Fibroblast of skin of abdomen (primary cell): Measurements from ENCODE around the gene DYNC2I2.
"Not testable (repeated sequence)": the region's sequence is repeated elsewhere in the genome, so short reads cannot be mapped to it uniquely, and the experiment has no call there.

Source experiments
- DNase-seq: peaks from one replicate; pipeline ENCODE4 v3.0.0-alpha.2; 2013

Gene DYNC2I2

DNA sequence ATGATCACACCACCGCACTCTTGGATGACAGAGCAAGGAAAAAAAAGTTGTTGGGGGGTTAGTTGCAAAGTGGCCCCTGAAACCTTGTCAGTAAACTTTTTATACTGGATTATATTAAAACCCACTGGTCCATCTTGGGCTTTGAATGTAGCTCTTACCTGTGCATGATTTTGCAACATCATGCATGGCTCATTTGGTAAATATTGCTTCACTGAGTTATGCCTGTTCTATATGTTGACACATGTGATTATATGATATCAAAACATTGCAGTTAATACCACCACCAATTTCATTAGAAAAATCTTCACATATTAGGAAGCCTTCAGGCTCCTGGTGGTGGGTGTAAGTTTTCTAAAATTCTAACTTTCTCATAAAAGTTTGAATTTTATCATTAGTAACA, 41.9 kb downstream of the DYNC2I2 start:
- DNase-seq, result no peak

DNA sequence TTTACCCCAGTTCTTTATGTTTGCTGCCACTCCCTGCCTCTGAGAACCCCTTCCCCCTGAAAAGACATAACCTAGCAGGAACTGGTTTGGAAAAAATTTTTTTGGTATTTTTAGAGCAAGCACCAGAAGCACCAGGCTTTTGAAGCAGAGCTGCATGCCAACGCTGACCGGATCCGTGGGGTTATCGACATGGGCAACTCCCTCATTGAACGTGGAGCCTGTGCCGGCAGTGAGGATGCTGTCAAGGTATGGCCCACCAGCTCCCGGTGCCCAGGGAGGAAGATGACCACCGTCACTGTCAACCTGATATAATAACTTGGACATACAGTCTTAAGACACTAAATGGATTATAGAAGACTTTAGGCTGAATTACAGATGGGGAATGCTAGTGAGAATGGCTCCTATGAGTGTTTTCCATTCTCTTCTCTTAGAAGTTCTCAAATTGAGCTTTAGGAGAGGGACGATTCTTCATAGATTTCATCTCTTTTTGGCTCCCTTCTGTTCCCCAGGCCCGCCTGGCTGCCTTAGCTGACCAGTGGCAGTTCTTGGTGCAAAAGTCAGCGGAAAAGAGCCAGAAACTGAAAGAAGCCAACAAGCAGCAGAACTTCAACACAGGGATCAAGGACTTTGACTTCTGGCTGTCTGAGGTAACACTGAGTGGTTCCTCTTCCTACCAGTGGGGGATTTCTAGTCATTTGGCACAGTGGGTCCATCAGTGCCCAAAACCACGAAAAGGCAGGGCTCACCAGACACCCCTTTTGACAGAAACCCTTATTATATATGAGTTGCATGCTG, 44.9 kb downstream of the DYNC2I2 start:
- DNase-seq, result no peak

DNA sequence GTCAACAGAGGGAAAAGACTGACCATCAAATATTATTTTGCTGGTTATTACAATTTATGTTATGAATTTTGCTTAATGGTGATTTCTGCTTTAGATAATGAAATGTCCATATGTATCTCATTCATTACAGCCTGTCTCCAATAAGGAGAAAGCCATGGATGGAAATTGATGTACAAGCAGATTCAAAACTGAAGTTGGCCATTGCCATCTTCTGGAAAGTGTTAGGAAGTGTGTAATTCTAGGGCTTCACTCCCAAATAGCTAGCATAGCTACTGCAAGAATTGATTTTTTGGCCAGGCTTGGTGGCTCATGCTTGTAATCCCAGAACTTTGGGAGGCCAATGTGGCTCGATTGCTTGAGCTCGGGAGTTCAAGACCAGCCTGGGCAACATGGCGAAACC, 45.8 kb downstream of the DYNC2I2 start:
- no peak for DNase-seq

DNA sequence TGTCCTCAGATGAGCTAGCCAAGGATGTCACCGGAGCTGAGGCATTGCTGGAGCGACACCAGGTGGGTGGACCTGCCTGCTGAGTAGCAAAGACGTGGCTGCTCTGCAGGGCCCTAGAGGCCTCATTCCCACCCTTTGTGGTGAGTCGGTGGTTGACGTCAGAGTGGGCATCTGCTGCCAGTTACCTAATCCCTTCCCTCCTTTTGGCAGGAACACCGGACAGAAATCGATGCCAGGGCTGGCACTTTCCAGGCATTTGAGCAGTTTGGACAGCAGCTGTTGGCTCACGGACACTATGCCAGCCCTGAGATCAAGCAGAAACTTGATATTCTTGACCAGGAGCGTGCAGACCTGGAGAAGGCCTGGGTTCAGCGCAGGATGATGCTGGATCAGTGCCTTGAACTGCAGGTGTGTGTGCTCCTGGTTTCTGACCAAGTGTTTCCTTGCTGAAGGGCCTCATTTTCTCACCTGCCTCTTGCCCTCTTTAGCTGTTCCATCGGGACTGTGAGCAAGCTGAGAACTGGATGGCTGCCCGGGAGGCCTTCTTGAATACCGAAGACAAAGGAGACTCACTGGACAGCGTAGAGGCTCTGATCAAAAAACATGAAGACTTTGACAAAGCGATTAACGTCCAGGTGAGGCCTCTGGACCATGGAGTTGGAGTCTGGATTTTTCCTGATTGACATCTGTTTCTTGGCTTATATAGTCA, 48.9 kb downstream of the DYNC2I2 start:
- no peak for DNase-seq

DNA sequence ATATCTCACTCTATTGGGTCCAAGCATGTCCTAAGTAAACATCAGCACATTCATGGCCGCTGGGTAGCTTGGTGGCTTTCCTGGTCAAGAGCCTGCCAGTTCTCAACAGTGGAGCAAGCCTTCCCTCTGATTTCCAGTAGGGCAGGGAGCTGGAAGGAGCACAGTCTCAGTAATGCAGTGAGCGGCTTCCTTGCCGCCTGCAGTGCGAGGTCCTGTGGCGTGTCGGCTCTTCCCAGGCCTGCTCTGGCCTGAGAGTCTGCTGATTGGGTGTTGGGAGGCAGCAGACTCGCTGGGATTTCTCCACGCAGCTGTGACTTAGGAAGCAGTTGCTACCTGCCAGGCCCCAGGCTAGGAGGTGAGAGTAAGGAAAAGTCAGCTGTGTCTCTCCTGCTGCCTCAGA, 53.0 kb downstream of the DYNC2I2 start:
- no peak for DNase-seq

DNA sequence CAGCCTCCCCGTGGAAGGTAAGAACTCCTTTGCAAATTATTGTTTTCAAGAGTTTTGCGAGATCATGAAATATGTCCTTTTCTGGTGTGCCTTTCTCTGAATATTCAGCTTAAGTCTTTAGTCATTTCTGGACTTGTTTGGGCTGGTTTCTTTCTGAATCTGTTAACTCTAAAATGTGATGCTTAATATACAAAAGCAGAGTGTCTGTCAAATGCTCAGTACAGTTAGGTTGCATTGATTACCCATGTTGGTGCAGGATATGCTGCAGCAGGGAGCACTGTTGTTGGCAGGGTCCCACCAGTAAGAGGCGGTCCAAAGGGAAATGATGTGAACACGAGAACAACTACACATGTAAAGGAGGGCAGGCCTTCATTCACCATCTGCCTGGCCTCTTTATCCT, 56.5 kb downstream of the DYNC2I2 start:
- DNase-seq, result no peak

DNA sequence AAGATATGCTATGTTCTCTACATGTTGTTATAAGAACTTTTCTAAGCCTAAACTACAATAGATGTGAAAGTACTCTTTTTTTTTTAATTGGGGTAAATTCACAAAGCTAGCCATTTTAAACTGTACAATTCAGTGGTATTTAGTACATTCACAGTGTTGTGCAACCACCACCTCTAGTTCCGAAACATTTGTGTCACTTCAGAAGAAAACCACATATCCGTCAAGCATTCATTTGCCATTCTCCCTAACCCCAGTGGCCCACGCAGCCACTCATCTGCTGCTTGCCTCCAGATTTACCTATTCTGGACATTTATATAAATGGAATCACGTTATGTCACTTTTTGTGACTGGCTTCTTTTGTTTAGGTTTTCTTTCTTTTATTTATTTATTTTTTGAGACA, 61.2 kb downstream of the DYNC2I2 start:
- no peak for DNase-seq

DNA sequence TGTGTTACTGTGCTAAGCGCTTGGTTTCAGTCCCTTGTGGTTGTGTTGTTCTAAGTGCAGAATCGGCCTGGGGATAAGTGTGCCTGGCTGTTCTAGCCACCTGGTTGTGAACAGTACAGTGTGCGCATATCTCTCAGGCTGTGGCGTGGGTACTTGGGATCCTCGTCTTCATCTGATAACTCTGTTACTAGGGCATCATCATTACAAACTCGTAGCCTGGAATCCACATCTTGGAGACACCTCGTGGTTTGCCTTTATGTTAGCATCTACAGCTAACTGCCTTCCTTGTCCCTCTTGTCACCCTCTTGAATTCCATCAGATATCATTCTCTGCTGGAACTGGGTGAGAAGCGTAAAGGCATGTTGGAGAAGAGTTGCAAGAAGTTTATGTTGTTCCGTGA, 62.8 kb downstream of the DYNC2I2 start:
- no peak for DNase-seq

DNA sequence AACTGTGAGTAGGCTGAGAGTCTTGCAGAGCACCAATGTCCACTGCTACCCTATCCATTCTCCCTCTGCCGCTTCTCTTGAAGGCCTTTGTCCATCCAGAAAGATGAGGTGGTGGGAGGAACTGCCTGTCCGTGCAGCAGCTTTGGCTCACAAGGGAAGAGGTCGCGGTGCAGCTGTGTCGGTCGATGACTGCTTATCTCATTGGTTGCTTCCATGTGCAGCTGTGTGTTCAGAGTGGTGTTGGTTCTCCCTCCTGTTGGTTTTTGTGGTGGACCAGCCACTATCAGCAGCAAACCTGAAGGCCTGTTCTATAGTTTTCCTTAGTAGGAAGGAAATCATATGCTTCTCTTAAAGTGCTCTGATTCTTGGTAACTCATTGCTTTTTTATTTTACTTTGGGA, 63.6 kb downstream of the DYNC2I2 start:
- DNase-seq, result no peak

DNA sequence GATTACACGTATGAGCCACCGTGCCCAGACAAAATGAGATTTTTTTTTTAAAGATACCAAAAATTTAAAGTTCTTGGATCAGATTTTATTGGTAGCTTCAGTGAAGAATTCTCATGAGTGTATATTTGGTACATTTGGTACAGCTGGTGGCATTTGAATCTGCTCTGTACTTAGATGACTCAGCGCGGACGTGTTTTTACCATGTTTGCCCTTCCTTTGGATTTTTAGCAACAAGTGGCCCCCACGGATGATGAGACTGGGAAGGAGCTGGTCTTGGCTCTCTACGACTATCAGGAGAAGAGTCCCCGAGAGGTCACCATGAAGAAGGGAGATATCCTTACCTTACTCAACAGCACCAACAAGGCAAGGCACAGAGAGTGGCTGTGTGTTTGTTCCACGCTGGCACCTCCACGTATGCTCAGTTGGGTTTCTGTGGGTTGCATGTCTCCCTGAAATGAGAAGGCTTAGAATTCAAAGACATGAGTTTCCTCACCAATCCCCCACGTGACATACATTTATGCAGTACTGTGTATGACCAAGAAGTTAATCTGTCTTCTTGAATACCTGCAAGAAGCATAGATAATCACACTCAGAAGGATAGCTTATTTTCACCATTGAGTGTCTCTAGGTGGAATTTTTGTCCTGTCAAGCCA, 67.9 kb downstream of the DYNC2I2 start:
- no peak for DNase-seq

DNA sequence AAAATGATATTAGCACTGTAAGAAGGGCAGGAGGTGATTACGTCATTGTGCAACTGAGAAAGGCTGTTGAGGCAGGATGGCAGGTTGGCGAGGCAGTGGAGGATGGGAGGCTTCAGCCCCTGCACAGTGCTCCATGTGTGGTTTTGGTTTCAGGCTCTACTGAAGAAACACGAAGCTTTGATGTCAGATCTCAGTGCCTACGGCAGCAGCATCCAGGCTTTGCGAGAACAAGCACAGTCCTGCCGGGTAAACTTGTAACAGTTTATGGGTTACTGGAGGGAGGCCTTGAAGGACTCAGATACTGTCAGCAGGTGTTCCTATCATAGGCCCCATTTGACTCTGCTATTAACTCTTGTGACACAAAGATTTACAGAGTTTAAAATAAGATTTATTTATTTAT, 69.2 kb downstream of the DYNC2I2 start:
- DNase-seq, result no peak

DNA sequence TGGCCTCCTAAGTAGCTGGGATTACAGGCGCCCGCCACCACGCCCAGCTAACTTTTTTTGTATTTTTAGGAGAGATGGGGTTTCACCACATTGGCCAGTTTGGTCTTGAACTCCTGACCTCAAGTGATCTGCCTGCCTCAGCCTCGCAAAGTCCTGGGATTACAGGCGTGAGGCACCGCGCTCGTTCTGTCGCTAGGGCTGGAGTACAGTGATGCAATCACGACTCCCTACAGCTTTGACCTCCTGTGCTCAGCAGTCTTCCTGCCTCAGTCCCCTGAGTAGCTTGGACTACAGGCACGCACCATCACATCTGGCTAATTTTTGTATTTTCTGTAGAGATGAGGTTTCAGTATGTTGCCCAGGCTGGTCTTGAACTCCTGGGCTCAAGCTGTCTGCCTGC, 69.7 kb downstream of the DYNC2I2 start:
- not testable (repeated sequence) for DNase-seq

DNA sequence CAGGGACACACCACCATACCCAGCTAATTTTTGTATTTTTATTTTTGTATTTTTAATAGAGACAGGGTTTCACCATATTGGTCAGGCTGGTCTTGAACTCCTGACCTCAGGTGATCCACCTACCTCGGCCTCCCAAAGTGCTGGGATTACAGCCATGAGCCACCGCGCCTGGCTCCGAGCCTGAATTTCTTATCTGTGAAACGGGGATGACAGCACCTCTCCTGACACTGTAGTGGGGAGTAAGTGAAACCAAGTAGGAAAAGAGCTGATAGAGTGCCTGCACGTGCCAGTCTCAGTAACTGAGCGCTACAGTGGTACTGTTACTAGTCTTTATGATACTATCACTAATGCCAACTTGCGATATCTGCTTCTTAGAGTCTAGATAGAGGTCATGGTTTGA, 71.5 kb downstream of the DYNC2I2 start:
- not testable (repeated sequence) for DNase-seq
